DMS 273 treated with DMSO at 0.1 percent for 48 hours (cell line): ENCODE data around the gene HMGXB4.

Experiments
- DNase-seq: peaks from one replicate; lab custom pipeline; 2025; lab: John Stamatoyannopoulos, UW

Gene HMGXB4

GRCh38 chr22:35327690-35328471 is 70.6 kb downstream of the HMGXB4 start:
- DNase-seq, result no peak

- DNase-seq, result no peak
These were observed 71.2 kb downstream of the HMGXB4 start for GRCh38 chr22:35328472-35328885.

GRCh38 chr22:35329114-35329847 is 72.0 kb downstream of the HMGXB4 start:
- DNase-seq, result no peak

GRCh38 chr22:35330258-35330861 is 73.1 kb downstream of the HMGXB4 start:
- no peak for DNase-seq

- no peak for DNase-seq
These were observed 75.0 kb downstream of the HMGXB4 start for GRCh38 chr22:35332278-35332677.

GRCh38 chr22:35333220-35333619 is 75.9 kb downstream of the HMGXB4 start:
- no peak for DNase-seq

GRCh38 chr22:35334004-35334403 is 76.7 kb downstream of the HMGXB4 start:
- DNase-seq, result no peak

GRCh38 chr22:35335468-35335867 is 78.2 kb downstream of the HMGXB4 start:
- no peak for DNase-seq

GRCh38 chr22:35335936-35336781 is 78.9 kb downstream of the HMGXB4 start:
- no peak for DNase-seq

- no peak for DNase-seq
These were observed 80.6 kb downstream of the HMGXB4 start for GRCh38 chr22:35337932-35338331.

- no peak for DNase-seq
These were observed 84.0 kb downstream of the HMGXB4 start for GRCh38 chr22:35341090-35341874.

- DNase-seq, result no peak
These were observed 85.1 kb downstream of the HMGXB4 start for GRCh38 chr22:35342390-35342789.

- DNase-seq, result no peak
These were observed 86.6 kb downstream of the HMGXB4 start for GRCh38 chr22:35343664-35344550.

- no peak for DNase-seq
These were observed 87.8 kb downstream of the HMGXB4 start for GRCh38 chr22:35344956-35345690.
